ENCODE results near the gene PABPN1. TPM values are rescaled to one million over a fixed set of nuclear protein-coding genes. Genes with fewer than 3 reads are reported as not detected.
A peak's percentile ranks its signal among the peaks of the same experiment; 100 is the strongest.

The PABPN1 gene
- total and polyA plus RNA-seq, 2 of the 13 experiments (the other 11 are each of a cell fraction or from before 2014, with no cell fraction given): 233 to 524 TPM

DNA sequence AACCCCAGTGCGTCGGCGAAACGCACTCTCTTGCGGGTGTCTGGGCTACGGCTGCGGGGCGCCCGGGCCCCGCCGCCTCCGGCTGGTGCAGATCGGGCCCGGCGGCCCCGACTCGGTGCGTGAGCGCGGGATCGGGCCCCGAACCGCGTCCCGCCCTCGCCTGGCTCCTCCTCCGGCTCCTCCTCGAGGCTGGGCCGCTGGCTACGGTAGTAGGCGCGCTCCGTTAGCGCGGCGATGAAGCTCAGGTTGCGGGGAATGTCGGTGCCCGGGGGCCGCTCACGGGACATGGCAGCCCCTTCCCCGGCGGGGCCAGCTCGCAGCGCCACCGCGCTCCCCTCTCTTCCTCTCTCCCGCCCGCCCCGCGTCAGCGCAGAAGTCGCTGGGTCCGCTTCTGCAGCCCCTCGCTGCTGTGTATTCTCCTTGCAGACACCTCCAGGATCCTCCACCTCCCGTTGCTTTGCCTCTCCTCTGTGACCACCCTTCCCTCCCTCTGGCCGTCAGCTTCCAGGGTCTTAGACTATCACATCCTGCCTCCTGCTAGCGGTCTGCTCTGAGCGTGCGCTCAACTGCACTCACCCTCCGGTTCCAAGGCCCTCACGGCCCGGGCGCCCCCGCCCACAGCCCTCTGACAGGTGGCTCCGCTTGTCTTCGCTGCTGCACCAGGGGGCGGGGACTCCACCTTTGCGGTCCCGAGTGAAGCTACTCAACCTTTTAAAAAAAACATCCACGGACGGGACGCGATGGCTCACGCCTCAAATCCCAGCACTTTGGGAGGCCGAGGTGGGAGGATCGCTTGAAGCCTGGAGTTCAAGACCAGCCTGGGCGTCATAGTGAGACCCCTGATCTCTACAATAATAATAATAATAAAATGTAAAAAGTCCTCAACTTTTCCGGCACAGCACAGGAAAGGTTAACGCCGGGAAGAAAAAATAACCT, 18.7 kb upstream of the PABPN1 start, which contains the start of gene PPP1R3E (continued):
- TF ChIP-seq, protein P1, sequence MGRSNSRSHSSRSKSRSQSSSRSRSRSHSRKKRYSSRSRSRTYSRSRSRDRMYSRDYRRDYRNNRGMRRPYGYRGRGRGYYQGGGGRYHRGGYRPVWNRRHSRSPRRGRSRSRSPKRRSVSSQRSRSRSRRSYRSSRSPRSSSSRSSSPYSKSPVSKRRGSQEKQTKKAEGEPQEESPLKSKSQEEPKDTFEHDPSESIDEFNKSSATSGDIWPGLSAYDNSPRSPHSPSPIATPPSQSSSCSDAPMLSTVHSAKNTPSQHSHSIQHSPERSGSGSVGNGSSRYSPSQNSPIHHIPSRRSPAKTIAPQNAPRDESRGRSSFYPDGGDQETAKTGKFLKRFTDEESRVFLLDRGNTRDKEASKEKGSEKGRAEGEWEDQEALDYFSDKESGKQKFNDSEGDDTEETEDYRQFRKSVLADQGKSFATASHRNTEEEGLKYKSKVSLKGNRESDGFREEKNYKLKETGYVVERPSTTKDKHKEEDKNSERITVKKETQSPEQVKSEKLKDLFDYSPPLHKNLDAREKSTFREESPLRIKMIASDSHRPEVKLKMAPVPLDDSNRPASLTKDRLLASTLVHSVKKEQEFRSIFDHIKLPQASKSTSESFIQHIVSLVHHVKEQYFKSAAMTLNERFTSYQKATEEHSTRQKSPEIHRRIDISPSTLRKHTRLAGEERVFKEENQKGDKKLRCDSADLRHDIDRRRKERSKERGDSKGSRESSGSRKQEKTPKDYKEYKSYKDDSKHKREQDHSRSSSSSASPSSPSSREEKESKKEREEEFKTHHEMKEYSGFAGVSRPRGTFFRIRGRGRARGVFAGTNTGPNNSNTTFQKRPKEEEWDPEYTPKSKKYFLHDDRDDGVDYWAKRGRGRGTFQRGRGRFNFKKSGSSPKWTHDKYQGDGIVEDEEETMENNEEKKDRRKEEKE (IDR thresholded peaks at IDR 0.05): no peak
- TF ChIP-seq, protein P2, sequence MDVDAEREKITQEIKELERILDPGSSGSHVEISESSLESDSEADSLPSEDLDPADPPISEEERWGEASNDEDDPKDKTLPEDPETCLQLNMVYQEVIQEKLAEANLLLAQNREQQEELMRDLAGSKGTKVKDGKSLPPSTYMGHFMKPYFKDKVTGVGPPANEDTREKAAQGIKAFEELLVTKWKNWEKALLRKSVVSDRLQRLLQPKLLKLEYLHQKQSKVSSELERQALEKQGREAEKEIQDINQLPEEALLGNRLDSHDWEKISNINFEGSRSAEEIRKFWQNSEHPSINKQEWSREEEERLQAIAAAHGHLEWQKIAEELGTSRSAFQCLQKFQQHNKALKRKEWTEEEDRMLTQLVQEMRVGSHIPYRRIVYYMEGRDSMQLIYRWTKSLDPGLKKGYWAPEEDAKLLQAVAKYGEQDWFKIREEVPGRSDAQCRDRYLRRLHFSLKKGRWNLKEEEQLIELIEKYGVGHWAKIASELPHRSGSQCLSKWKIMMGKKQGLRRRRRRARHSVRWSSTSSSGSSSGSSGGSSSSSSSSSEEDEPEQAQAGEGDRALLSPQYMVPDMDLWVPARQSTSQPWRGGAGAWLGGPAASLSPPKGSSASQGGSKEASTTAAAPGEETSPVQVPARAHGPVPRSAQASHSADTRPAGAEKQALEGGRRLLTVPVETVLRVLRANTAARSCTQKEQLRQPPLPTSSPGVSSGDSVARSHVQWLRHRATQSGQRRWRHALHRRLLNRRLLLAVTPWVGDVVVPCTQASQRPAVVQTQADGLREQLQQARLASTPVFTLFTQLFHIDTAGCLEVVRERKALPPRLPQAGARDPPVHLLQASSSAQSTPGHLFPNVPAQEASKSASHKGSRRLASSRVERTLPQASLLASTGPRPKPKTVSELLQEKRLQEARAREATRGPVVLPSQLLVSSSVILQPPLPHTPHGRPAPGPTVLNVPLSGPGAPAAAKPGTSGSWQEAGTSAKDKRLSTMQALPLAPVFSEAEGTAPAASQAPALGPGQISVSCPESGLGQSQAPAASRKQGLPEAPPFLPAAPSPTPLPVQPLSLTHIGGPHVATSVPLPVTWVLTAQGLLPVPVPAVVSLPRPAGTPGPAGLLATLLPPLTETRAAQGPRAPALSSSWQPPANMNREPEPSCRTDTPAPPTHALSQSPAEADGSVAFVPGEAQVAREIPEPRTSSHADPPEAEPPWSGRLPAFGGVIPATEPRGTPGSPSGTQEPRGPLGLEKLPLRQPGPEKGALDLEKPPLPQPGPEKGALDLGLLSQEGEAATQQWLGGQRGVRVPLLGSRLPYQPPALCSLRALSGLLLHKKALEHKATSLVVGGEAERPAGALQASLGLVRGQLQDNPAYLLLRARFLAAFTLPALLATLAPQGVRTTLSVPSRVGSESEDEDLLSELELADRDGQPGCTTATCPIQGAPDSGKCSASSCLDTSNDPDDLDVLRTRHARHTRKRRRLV (CRISPR knock-in tag; IDR thresholded peaks at IDR 0.05): 0 out of 2 replicates have a peak, but pooled peaks have one; percentile 24
- TF ChIP-seq, protein P3, sequence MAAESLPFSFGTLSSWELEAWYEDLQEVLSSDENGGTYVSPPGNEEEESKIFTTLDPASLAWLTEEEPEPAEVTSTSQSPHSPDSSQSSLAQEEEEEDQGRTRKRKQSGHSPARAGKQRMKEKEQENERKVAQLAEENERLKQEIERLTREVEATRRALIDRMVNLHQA (CRISPR knock-in tag; IDR thresholded peaks at IDR 0.05): no peak
- TF ChIP-seq ZNF256 (CRISPR knock-in tag; conservative IDR thresholded peaks at IDR 0.05) (no peak; the same call in 1 of the 2 replicates), JARID2 (CRISPR knock-in tag; IDR thresholded peaks at IDR 0.05; ENCODE audit: insufficient replicate concordance) (peak; percentile 97), RARA (CRISPR knock-in tag; IDR thresholded peaks at IDR 0.05) (peak; percentile 32; the same call in 1 of the 2 replicates), TSC22D2 (CRISPR knock-in tag; IDR thresholded peaks at IDR 0.05; ENCODE audit: borderline replicate concordance) (peak; percentile 86), ZNF883 (CRISPR knock-in tag; IDR thresholded peaks at IDR 0.05; ENCODE audit: not compliant biosample characterization) (peak; percentile 42), NFE2 (CRISPR knock-in tag; IDR thresholded peaks at IDR 0.05) (no peak), MEF2D (CRISPR knock-in tag; IDR thresholded peaks at IDR 0.05) (peak; percentile 72), PITX1 (CRISPR knock-in tag; IDR thresholded peaks at IDR 0.05) (no peak; the same call in none of the 2 replicates), ZKSCAN1 (IDR thresholded peaks at IDR 0.05; ENCODE audit: low read length) (no peak; the same call in 1 of the 2 replicates)
- TF ChIP-seq, protein P4, sequence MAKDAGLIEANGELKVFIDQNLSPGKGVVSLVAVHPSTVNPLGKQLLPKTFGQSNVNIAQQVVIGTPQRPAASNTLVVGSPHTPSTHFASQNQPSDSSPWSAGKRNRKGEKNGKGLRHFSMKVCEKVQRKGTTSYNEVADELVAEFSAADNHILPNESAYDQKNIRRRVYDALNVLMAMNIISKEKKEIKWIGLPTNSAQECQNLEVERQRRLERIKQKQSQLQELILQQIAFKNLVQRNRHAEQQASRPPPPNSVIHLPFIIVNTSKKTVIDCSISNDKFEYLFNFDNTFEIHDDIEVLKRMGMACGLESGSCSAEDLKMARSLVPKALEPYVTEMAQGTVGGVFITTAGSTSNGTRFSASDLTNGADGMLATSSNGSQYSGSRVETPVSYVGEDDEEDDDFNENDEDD (CRISPR knock-in tag; IDR thresholded peaks at IDR 0.05; ENCODE audit: borderline replicate concordance): peak; percentile 70
- TF ChIP-seq, protein P5, sequence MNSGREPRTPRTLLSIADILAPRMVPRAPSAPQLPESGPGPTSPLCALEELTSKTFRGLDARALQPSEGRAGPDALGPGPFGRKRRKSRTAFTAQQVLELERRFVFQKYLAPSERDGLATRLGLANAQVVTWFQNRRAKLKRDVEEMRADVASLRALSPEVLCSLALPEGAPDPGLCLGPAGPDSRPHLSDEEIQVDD (CRISPR knock-in tag; IDR thresholded peaks at IDR 0.05; ENCODE audit: borderline replicate concordance): 0 out of 2 replicates have a peak, but pooled peaks have one; percentile 41
- TF ChIP-seq, protein P6, sequence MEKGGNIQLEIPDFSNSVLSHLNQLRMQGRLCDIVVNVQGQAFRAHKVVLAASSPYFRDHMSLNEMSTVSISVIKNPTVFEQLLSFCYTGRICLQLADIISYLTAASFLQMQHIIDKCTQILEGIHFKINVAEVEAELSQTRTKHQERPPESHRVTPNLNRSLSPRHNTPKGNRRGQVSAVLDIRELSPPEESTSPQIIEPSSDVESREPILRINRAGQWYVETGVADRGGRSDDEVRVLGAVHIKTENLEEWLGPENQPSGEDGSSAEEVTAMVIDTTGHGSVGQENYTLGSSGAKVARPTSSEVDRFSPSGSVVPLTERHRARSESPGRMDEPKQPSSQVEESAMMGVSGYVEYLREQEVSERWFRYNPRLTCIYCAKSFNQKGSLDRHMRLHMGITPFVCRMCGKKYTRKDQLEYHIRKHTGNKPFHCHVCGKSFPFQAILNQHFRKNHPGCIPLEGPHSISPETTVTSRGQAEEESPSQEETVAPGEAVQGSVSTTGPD (CRISPR knock-in tag; IDR thresholded peaks at IDR 0.05): no peak; the same call in none of the 2 replicates
